K562 (cell line): Measurements from ENCODE around the gene NEDD9. TPM values are rescaled to one million over a fixed set of nuclear protein-coding genes. Genes with fewer than 3 reads are reported as not detected.

ENCODE experiments used
- ATAC-seq: fragments of 200-7000 bp; cut with Tn5 transposase; 3 replicates; pipeline ENCODE4 v1.9.1; 2020; ENCODE audit warnings: moderate library complexity
- BruUV-seq: library from RNA; stranded (reverse); fragments of 400-500 nt; replicated peaks from 2 replicates; lab custom pipeline; 2021; lab: Mats Ljungman, UMichigan
- CTCF ChIA-PET: fragments of 300-600 bp; formaldehyde crosslinking; extraction: SDS; loops from one replicate; lab custom pipeline; 2021; ENCODE audit warnings: low intra/inter-chr PET ratio; lab: Yijun Ruan, JAX
- POLR2A ChIA-PET: fragments of 300-600, 350-650 bp; sonication (Branson Sonifier 250); formaldehyde crosslinking; extraction: SDS; loops from one replicate; lab custom pipeline; 2021; ENCODE audit warnings: antibody characterized with exemption, inconsistent platforms; lab: Yijun Ruan, JAX
- DNase-seq, 4 experiments: peaks; one replicate each; pipeline versions ENCODE4 v3.0.0 to v3.0.0-alpha.2; 2011 to 2018; ENCODE audit warnings: low spot score in 3 of 4, mixed read lengths in 3 of 4; ENCODE audit errors: extremely low read depth in 1 of 4
- FAIRE-seq: peaks from 2 replicates; lab custom pipeline; 2011; peaks lifted over from hg19 to GRCh38; lab: Jason Lieb, UNC
- H2AFZ ChIP-seq: 2 replicates; pipeline ENCODE4 v1.6.0; 2011; ENCODE audit warnings: low read depth, low read length, control low read depth, inconsistent platforms
- H3K27ac ChIP-seq: fragments of 200-600 bp; 3 replicates; pipeline ENCODE4 v1.8.0; 2011; ENCODE audit warnings: low read depth, mild to moderate bottlenecking, control low read depth, inconsistent platforms, low read length, moderate library complexity, mixed read lengths; ENCODE audit errors: extremely low read depth
- H3K27me3 ChIP-seq, 2 experiments: fragments of 300-600 bp in 1 of 2; 2 replicates in 1 of 2; 3 replicates in 1 of 2; pipeline versions ENCODE4 v1.6.0 to v1.8.0; 2011; ENCODE audit warnings: inconsistent platforms in 2 of 2, low read length in 2 of 2, mild to moderate bottlenecking in 1 of 2, mixed read lengths in 1 of 2, moderate library complexity in 1 of 2; ENCODE audit not compliant: control insufficient read depth in 2 of 2, insufficient read depth in 2 of 2
- H3K36me3 ChIP-seq: fragments of 300-600 bp; 3 replicates; pipeline ENCODE4 v1.8.0; 2011; ENCODE audit warnings: mild to moderate bottlenecking, low read length, inconsistent platforms; ENCODE audit not compliant: control insufficient read depth, insufficient read depth
- H3K4me1 ChIP-seq, 2 experiments: fragments of 200-600 bp in 1 of 2; replicated peaks in 1 of 2; 2 replicates in 1 of 2; 3 replicates in 1 of 2; pipeline versions ENCODE4 v1.5.1 to v1.8.0; 2011; ENCODE audit warnings: inconsistent platforms in 2 of 2, low read length in 2 of 2, mild to moderate bottlenecking in 1 of 2, mixed read lengths in 1 of 2, moderate library complexity in 1 of 2; ENCODE audit not compliant: control insufficient read depth in 2 of 2, insufficient read depth in 2 of 2
- H3K4me2 ChIP-seq: 2 replicates; pipeline ENCODE4 v1.6.1; 2011; ENCODE audit warnings: low read length, control low read depth, inconsistent platforms, mixed read lengths; ENCODE audit not compliant: insufficient read depth
- H3K4me3 ChIP-seq: fragments of 200-600 bp; sonication (generic), shearing (Covaris generic); 2 replicates; pipeline ENCODE4 v1.5.1; 2016; ENCODE audit warnings: control low read depth, inconsistent platforms
- H3K79me2 ChIP-seq: fragments of 200-600 bp; 3 replicates; pipeline ENCODE4 v1.8.0; 2011; ENCODE audit warnings: low read length, inconsistent platforms; ENCODE audit not compliant: control insufficient read depth, insufficient read depth
- H3K9ac ChIP-seq, 2 experiments: 2 replicates each; pipeline versions ENCODE4 v1.6.0 to v1.6.1; 2011; ENCODE audit warnings: low read depth in 2 of 2, low read length in 2 of 2, control low read depth in 1 of 2, inconsistent platforms in 1 of 2, mild to moderate bottlenecking in 1 of 2, mixed read lengths in 1 of 2; ENCODE audit not compliant: insufficient read depth in 1 of 2
- H3K9me1 ChIP-seq: one replicate; pipeline ENCODE4 v1.6.0; 2011; ENCODE audit warnings: inconsistent platforms, mild to moderate bottlenecking, low read length, moderate library complexity; ENCODE audit not compliant: control insufficient read depth, insufficient read depth
- H3K9me3 ChIP-seq: replicated peaks from 2 replicates; pipeline ENCODE4 v1.5.1; 2011; ENCODE audit warnings: low read depth, low read length, inconsistent platforms; ENCODE audit not compliant: control insufficient read depth, insufficient read depth
- H4K20me1 ChIP-seq: replicated peaks from 2 replicates; pipeline ENCODE4 v1.6.1; 2011; ENCODE audit warnings: low read length, inconsistent platforms, mixed read lengths; ENCODE audit not compliant: control insufficient read depth, insufficient read depth
- ARID3B ChIP-seq: fragments of 250-450 bp; sonication (Bioruptor Pico); IDR thresholded peaks from 2 replicates; pipeline ENCODE4 v1.4.0; 2020; ENCODE audit warnings: borderline replicate concordance
- CBX8 ChIP-seq: fragments of 200-600 bp; sonication (generic); IDR thresholded peaks from 2 replicates; pipeline ENCODE4 v1.6.1; 2012; ENCODE audit warnings: borderline replicate concordance, mixed run types, low read depth, mild to moderate bottlenecking, moderate library complexity, mixed read lengths, low read length, control low read depth, inconsistent platforms; ENCODE audit not compliant: poor library complexity, severe bottlenecking; ENCODE audit errors: extremely low read depth
- CHAMP1 ChIP-seq: fragments of 450-650 bp; IDR thresholded peaks from 2 replicates; pipeline ENCODE4 v1.6.1; 2016; ENCODE audit warnings: mild to moderate bottlenecking
- EP400 ChIP-seq: fragments of 450-650 bp; IDR thresholded peaks from 2 replicates; pipeline ENCODE4 v1.6.1; 2017; ENCODE audit warnings: antibody characterized with exemption, mild to moderate bottlenecking, moderate library complexity
- ETV5 ChIP-seq: sonication (generic); formaldehyde crosslinking; IDR thresholded peaks from 2 replicates; pipeline ENCODE4 v1.4.0; 2020; ENCODE audit warnings: low read depth, mild to moderate bottlenecking, missing genetic modification reagents
- HNRNPL ChIP-seq: fragments of 200-400 bp; formaldehyde crosslinking; IDR thresholded peaks from 2 replicates; pipeline ENCODE4 v1.6.1; 2017; ENCODE audit warnings: low read depth, mild to moderate bottlenecking, low read length
- ILF3 ChIP-seq: fragments of 450-650 bp; IDR thresholded peaks from 2 replicates; pipeline ENCODE4 v1.6.1; 2018; ENCODE audit warnings: antibody characterized with exemption, mild to moderate bottlenecking, moderate library complexity, borderline replicate concordance
- KLF1 ChIP-seq: fragments of 450-650 bp; IDR thresholded peaks from 2 replicates; pipeline ENCODE4 v1.6.1; 2016; ENCODE audit warnings: missing genetic modification characterization, missing compliant biosample characterization
- NCOA1 ChIP-seq: fragments of 450-650 bp; IDR thresholded peaks from 2 replicates; pipeline ENCODE4 v1.6.1; 2016; ENCODE audit warnings: low read depth
- NONO ChIP-seq, 2 experiments: fragments of 200-400 bp in 1 of 2; fragments of 450-650 bp in 1 of 2; formaldehyde crosslinking in 1 of 2; IDR thresholded peaks; 2 replicates each; pipeline ENCODE4 v1.6.1; 2017; ENCODE audit warnings: low read depth in 2 of 2, mild to moderate bottlenecking in 2 of 2, moderate library complexity in 2 of 2, low read length in 1 of 2
- POLR3A ChIP-seq: IDR thresholded peaks from 2 replicates; pipeline ENCODE4 v1.6.1; 2011; ENCODE audit warnings: borderline replicate concordance, mild to moderate bottlenecking, moderate library complexity; ENCODE audit not compliant: insufficient read length, insufficient read depth; ENCODE audit errors: extremely low read depth
- SIX5 ChIP-seq, 2 experiments: IDR thresholded peaks; 2 replicates each; pipeline ENCODE4 v1.6.1; 2011; ENCODE audit warnings: low read length in 2 of 2, borderline replicate concordance in 1 of 2, low read depth in 1 of 2, mild to moderate bottlenecking in 1 of 2, moderate library complexity in 1 of 2; ENCODE audit not compliant: insufficient read depth in 1 of 2
- SMC3 ChIP-seq: conservative IDR thresholded peaks from 2 replicates; pipeline ENCODE4 v1.6.1; 2011; ENCODE audit warnings: low read depth, low read length, improper control_type of control experiment; ENCODE audit not compliant: insufficient read depth
- SRF ChIP-seq, 2 experiments: fragments of 250-450, 450-650 bp in 1 of 2; sonication (Bioruptor Pico) in 1 of 2; sonication (generic) in 1 of 2; formaldehyde crosslinking; IDR thresholded peaks; 2 replicates each; pipeline versions ENCODE4 v1.5.0 to v1.5.1; 2020 to 2022; ENCODE audit warnings: mild to moderate bottlenecking in 1 of 2, missing genetic modification reagents in 1 of 2
- TCF3 ChIP-seq: sonication (generic); formaldehyde crosslinking; IDR thresholded peaks from 2 replicates; pipeline ENCODE4 v1.4.0; 2020; ENCODE audit warnings: mild to moderate bottlenecking, missing genetic modification reagents
- ZNF408 ChIP-seq: fragments of 250-450 bp; sonication (Bioruptor Pico); IDR thresholded peaks from 2 replicates; pipeline ENCODE4 v1.4.0; 2020; ENCODE audit warnings: low read depth, mild to moderate bottlenecking, moderate library complexity
- ZNF445 ChIP-seq: fragments of 250-450 bp; sonication (Bioruptor Pico); IDR thresholded peaks from 2 replicates; pipeline ENCODE4 v1.4.0; 2020; ENCODE audit warnings: low read depth, mild to moderate bottlenecking, moderate library complexity
- ZNF551 ChIP-seq: fragments of 250-450 bp; sonication (Bioruptor Pico); IDR thresholded peaks from 2 replicates; pipeline ENCODE4 v1.5.0; 2021; ENCODE audit warnings: mild to moderate bottlenecking, moderate library complexity
- ZNF57 ChIP-seq: fragments of 450-650 bp; formaldehyde crosslinking; IDR thresholded peaks from 2 replicates; pipeline ENCODE4 v1.4.0; 2020; ENCODE audit warnings: mild to moderate bottlenecking, moderate library complexity
- WGBS: fragments of 100-300 bp; shearing (Covaris generic); methylation state at CpG from one replicate; pipeline ENCODE4 v1.1.6; 2016; ENCODE audit warnings: low coverage, mixed read lengths; ENCODE audit not compliant: insufficient coverage; ENCODE audit errors: missing lambda C conversion rate; 5-methylcytosine and 5-hydroxymethylcytosine counted together
- in situ Hi-C: fragments of 300-500 bp; cut with MboI; formaldehyde crosslinking; loops from 4 replicates; pipeline ENCODE4 v1.15.0; 2018; ENCODE audit warnings: inconsistent platforms, mixed read lengths
- intact Hi-C: fragments of 100-400 bp; cut with micrococcal nuclease; formaldehyde crosslinking; loops from 2 replicates; pipeline ENCODE4 v1.14.2; 2022
- polyA plus RNA-seq, 8 experiments: library from polyadenylated mRNA; depleted of rRNA in 4 of 8; stranded (reverse) in 5 of 8; unstranded in 3 of 8; fragments of >200 nt; fragmentation: Nextera tagmentation in 2 of 8; fragmentation: Illumina TruSeq in 1 of 8; extraction: Ambion mirVana in 2 of 8; extraction: Trizol in 1 of 8; gene quantifications; 2 replicates each; pipeline versions ENCODE4 v1.2.1 to v1.2.3, GENCODE V29; 2011 to 2014; ENCODE audit warnings: inconsistent platforms in 1 of 8, missing spikeins in 1 of 8
- total RNA-seq, 7 experiments: library from RNA; depleted of rRNA in 6 of 7; stranded (reverse); fragments of >200 nt in 6 of 7; fragmentation: Illumina TruSeq in 2 of 7; extraction: Trizol in 2 of 7; gene quantifications; 2 replicates each; pipeline versions ENCODE4 v1.2.1 to v1.2.3, GENCODE V29; 2011 to 2021; ENCODE audit warnings: low replicate concordance in 1 of 7

Gene NEDD9
- total and polyA plus RNA-seq, 9 of the 15 experiments (the other 6 are each of a cell fraction or from before 2014, with no cell fraction given) = 0.04 to 0.18 (median 0.15) TPM; not detected in 6

GRCh38 chr6:11149551-11149950 lies 82.9 kb downstream of the NEDD9 start:
- CTCF ChIA-PET = no interaction called here
- DNase-seq = no peak
- no peak for TF ChIP-seq ZNF57 (CRISPR knock-in tag)
- no peak for TF ChIP-seq ARID3B
- no peak for TF ChIP-seq EP400
- no peak for TF ChIP-seq SMC3
- TF ChIP-seq ZNF445 = no peak
- TF ChIP-seq ZNF551 (CRISPR knock-in tag) = no peak
- no peak for TF ChIP-seq ILF3
- no peak for TF ChIP-seq SIX5 (IDR thresholded peaks at IDR 0.05; ENCODE audit: borderline replicate concordance in 1 of 2, insufficient read depth in 1 of 2, low read depth in 1 of 2, low read length in 2 of 2)
- no peak for TF ChIP-seq KLF1 (tag)
- TF ChIP-seq SRF (CRISPR knock-in tag; IDR thresholded peaks at IDR 0.05) = no peak
- TF ChIP-seq TCF3 = no peak
- no peak for TF ChIP-seq HNRNPL
- TF ChIP-seq ETV5 (CRISPR knock-in tag) = no peak
- no peak for TF ChIP-seq NONO (IDR thresholded peaks at IDR 0.05; ENCODE audit: low read depth in 2 of 2, low read length in 1 of 2)
- TF ChIP-seq NCOA1 = no peak
- no peak for TF ChIP-seq CHAMP1
- no peak for TF ChIP-seq ZNF408 (CRISPR knock-in tag)
- TF ChIP-seq POLR3A = no peak
- no peak for TF ChIP-seq CBX8

More at GRCh38 chr6:11149551-11149950, 82.9 kb downstream of the NEDD9 start:
- Histone ChIP-seq H3K4me2 (no peak overlapping the region), H3K4me3 (no peak overlapping the region), H3K4me1 (no peaks in the 10 kb centered on the region; a peak in 2 of 5 replicates), H3K9me3 (no peaks in the 10 kb centered on the region), H2AFZ (no peak overlapping the region), H3K36me3 (no peaks in the 10 kb centered on the region), H3K79me2 (no peaks in the 10 kb centered on the region), H3K9ac (no peak overlapping the region), H4K20me1 (no peaks in the 10 kb centered on the region), H3K27ac (no peak overlapping the region), H3K27me3 (peaks cover 0 to 17% of the 10 kb centered on the region in 2 experiments; a peak in 2 of 5 replicates), H3K9me1 (no peaks in the 10 kb centered on the region)
- ATAC-seq (no peak), FAIRE-seq (no peak)
- BruUV-seq = no TSS peak
- in situ Hi-C loops (no loop called here), intact Hi-C loops (loop anchor here (10.0 kb wide), 1 partner anchor 195 kb away; no protein-coding TSS in a partner anchor)
- WGBS = 17% methylated on average over 3 of the region's 3 CpGs
- POLR2A ChIA-PET = no interaction called here
